Uterus (tissue), 2 donors: ENCODE measurements around the gene BMP10.

Experiments
- CTCF ChIP-seq, 4 experiments: fragments of 200-600 bp in 2 of 4; fragments of 450-650 bp in 2 of 4; sonication (generic) in 2 of 4; IDR thresholded peaks; one replicate each; pipeline ENCODE4 v1.5.1; 2016 to 2019; ENCODE audit warnings: antibody characterized with exemption in 4 of 4, mild to moderate bottlenecking in 2 of 4, moderate library complexity in 1 of 4
- POLR2A ChIP-seq, 2 donors: fragments of 450-650 bp; IDR thresholded peaks; one replicate each; pipeline ENCODE4 v1.6.1; 2016; ENCODE audit warnings: antibody characterized with exemption in 2 of 2, mild to moderate bottlenecking in 1 of 2, moderate library complexity in 1 of 2

GRCh38 chr2:68905116-68905515 lies 33.9 kb upstream of the BMP10 start:
- no peak for TF ChIP-seq CTCF (IDR thresholded peaks at IDR 0.05)
- TF ChIP-seq POLR2A (IDR thresholded peaks at IDR 0.05): no peak
